ENCODE measurements around the gene SHH.

Gene SHH

DNA sequence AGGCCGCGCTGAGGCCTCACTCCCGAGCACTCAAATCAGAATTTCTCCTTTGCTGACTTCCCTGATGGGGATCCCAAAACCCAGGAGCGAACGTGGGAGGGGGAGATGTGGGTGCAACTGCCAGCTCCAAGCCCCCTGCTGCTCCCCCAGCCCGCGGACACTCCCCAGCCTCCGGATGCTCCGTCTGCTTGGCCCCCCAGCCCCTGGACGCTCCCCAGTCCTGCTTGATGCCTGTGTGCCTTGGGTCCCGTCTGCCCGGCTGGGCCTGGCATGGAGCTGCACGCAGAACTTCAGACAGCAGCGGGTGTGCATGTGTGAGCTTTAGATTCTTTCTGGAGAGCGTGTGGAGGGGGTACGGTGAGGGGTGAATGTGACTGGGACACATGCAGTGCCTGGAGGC is 4.7 kb upstream of the SHH start:
- H3K27ac ChIP-seq: no peak overlapping the region
- TF ChIP-seq, protein P1, sequence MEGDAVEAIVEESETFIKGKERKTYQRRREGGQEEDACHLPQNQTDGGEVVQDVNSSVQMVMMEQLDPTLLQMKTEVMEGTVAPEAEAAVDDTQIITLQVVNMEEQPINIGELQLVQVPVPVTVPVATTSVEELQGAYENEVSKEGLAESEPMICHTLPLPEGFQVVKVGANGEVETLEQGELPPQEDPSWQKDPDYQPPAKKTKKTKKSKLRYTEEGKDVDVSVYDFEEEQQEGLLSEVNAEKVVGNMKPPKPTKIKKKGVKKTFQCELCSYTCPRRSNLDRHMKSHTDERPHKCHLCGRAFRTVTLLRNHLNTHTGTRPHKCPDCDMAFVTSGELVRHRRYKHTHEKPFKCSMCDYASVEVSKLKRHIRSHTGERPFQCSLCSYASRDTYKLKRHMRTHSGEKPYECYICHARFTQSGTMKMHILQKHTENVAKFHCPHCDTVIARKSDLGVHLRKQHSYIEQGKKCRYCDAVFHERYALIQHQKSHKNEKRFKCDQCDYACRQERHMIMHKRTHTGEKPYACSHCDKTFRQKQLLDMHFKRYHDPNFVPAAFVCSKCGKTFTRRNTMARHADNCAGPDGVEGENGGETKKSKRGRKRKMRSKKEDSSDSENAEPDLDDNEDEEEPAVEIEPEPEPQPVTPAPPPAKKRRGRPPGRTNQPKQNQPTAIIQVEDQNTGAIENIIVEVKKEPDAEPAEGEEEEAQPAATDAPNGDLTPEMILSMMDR (conservative IDR thresholded peaks at IDR 0.05): no peak

DNA sequence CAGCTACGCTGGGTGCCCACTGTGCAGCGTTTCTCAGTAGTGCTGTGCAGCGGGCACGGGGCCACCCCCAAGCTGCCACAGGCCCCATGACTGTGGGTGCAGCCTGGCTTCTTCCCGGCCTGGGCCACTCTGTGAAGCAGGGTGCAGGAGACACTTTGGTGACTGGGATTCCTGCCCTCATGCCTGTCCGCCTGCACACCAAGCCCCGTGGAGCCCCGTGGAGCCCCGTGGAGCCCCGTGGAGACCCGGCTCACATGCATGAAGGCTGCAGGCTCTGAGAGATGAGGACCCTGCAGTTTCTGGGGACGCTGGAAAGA is 3.9 kb upstream of the SHH start:
- peak overlapping the region; percentile 60; the same call in 1 of the 2 replicates for H3K27ac ChIP-seq
- TF ChIP-seq, protein P1 (conservative IDR thresholded peaks at IDR 0.05): no peak

DNA sequence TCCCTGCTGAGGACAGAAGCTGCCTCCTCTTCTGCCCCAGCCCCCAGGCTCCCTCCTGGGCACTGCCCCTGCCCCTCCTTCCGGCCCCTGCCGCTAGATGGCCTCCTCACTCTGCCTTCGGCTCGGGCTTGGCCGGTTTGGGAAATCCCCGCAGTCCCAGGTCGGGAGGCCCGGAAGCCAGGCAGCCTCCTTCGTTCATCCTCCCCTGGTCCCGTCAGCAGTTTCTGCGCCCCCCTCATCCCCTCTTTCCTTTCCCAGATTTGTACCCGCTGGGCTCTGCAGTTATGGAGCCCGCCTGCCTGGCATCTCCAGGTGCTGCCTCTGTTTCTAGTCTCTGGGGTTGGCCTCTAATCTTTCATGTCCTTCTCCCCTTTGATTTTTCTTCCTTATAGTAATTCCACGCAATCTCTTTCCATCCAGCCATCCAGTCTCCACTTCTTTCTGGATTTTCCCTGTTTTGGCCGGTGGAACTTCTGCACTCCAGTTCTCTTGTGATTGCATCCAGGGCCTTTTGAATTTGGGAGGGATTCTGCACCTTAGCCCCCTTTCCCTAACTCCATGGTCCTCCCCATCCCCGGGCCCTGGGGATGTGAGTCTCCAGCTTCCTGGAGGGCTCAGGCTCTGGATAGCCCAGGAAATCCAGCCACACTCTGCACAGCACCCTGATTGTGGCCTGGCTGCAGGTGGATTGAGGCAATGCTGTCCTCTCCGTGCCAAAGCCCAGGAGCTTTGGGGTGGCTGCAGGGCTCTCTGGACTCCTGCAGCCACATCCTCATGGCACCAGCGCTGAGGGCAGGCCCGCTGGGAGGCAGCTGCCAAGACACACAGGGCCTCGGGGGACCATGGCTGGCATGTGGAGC is 3.3 kb upstream of the SHH start:
- peak overlapping the region; percentile 60; the same call in 1 of the 2 replicates for H3K27ac ChIP-seq
- TF ChIP-seq, protein P1 (conservative IDR thresholded peaks at IDR 0.05): peak; percentile 93

DNA sequence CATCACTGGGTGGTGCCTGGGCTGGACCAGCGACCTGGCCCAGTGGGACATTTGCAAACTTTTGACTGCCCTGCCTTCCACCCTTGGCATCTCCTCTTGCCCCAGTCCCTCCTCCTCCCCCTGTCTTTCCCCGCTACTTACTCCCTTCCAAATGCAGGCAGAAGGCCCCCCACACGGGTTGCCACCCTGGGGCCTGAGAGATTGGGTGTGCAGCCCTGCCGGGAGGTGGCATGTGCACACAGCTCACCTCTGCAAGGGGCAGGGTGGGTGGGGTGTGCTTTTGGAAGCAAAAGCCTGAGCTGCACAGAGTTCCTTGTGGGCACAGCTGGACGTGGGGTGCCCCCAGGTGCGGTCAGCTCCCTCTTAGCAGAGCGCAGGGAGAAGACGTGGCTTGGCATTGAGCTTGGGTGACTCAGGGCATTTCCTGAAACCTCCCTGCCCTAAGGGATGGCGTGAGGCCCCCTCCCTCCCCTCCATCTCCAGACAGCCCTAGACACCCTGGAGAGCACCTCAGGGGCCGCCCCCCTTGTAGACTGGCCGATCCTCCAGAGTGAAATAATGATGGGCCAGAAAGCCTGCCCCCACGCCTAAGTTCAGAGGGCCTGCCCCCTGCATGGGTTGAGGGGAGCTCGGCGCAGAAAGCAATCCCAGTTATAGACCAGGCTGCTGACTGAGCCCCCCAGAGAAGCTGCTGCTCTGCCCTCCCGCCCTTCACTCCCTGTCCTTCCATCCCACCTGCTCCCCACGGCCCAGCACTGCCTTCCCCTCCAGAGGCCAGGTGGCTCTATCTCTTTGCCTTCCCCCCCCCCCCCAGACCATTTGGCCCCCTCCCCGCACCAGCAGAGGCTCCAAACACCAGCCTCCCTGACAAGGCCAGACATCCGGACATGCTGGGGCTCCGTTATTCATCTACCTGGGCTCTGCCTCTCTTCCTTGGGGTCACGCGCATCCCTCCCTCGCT is 2.3 kb upstream of the SHH start:
- TF ChIP-seq, protein P1 (conservative IDR thresholded peaks at IDR 0.05): no peak
- no peak overlapping the region for H3K27ac ChIP-seq

DNA sequence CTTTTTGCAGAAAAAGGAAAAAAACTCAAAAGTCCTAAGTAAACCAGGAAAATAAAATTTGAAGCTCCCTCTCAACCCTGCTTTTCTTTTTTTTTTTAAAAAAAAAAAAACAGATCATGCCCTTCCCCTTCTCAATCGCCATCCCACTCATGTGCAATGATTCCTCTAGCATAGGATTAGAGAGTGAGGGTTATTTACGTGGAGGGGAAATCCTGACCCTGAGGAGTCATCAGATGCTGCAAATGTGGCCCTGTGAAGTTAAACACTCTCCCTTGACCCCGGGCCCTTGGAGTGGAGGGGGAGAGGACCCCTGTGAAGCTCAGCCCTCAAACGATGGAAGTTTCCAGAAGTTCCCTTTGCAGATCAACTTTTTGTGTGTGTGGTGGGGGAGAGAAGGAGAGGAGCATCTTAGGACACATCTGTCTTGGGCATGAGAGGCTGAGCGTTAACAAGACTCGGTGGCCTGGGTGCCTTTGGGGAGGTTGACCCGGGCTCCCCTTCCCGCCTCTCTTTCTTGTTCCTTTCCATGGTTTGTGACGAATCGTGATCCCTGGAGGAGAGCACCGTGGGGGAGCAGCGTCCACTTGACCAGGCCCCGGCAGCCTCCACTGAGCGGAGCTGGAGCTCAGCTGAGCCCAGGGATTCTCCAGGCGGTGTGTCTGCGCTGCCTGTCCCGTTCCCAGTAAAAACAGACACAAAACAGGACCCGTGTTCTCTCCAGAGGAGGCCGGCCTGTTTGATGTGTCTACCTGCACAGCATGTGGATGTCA is 1.5 kb upstream of the SHH start:
- H3K27ac ChIP-seq: no peak overlapping the region
- TF ChIP-seq, protein P1 (conservative IDR thresholded peaks at IDR 0.05): no peak

DNA sequence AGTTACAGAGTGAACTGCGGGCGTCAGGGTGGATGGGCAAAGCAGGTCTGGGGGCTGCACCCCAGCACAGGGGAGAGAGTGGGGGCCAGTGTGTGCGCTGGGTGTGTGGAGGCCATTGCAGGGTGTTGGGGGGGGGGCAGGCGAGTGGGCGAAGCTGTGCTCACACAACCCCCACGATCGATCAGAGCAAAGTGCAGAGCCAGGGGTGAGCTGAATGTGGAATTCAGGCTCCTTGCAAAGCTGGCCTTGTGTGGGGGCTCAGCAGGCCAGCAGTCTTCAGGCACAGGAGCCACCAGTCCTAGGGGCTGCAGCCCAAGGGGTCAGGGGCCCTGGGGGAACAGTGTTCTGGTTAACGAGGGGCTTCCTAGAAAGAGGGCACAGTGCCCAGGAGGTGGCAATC is 862 bp upstream of the SHH start:
- H3K27ac ChIP-seq: no peak overlapping the region
- TF ChIP-seq, protein P1 (conservative IDR thresholded peaks at IDR 0.05): no peak

DNA sequence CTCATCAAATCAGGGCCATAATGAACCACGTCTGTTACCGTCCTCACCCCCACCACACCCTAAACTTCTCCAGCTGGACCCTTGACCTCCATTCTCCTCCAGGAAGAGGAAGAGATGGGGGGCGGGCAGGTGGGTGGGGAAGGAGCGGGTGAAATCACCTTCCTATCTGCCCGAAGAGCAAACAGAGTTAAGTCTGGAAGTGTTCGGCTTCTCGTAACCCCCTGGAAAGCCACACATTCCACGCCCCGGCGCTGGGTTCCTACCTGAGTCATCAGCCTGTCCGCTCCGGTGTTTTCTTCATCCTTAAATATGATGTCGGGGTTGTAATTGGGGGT is 736 bp downstream of the SHH start:
- H3K27ac ChIP-seq: peak overlapping the region; percentile 45
- TF ChIP-seq, protein P1 (conservative IDR thresholded peaks at IDR 0.05): no peak
